IMR-90 (cell line): ENCODE data around the gene PRDM5. TPM values are rescaled to one million over a fixed set of nuclear protein-coding genes. Genes with fewer than 3 reads are reported as not detected.

Experiments
- ATAC-seq: fragments of 200-7000 bp; cut with Tn5 transposase; 2 replicates; pipeline ENCODE4 v1.9.1; 2020; ENCODE audit warnings: low read depth, mild to moderate bottlenecking, moderate library complexity
- BruUV-seq: library from RNA; stranded (reverse); fragments of 400-500 nt; replicated peaks from 2 replicates; lab custom pipeline; 2021; lab: Mats Ljungman, UMichigan
- CTCF ChIA-PET: fragments of 300-600 bp; formaldehyde crosslinking; extraction: SDS; loops from one replicate; lab custom pipeline; 2021; ENCODE audit warnings: antibody characterized with exemption; lab: Yijun Ruan, JAX
- POLR2A ChIA-PET: fragments of 300-600 bp; sonication (Branson Sonifier 250); formaldehyde crosslinking; loops from one replicate; lab custom pipeline; 2022; ENCODE audit warnings: antibody characterized with exemption; ENCODE audit not compliant: unreplicated experiment; lab: Charles Lee
- DNase-seq: peaks from one replicate; pipeline ENCODE4 v3.0.0; 2013
- H2AFZ ChIP-seq: replicated peaks from 2 replicates; pipeline ENCODE3; 2013; ENCODE audit warnings: low read length, mild to moderate bottlenecking; ENCODE audit not compliant: poor library complexity
- H2AK5ac ChIP-seq: 2 replicates; pipeline ENCODE4 v1.6.1; 2013; ENCODE audit warnings: low read depth, low read length, inconsistent platforms
- H2AK9ac ChIP-seq: replicated peaks from 2 replicates; pipeline ENCODE3; 2013; ENCODE audit warnings: mild to moderate bottlenecking, low read depth, low read length, moderate library complexity; ENCODE audit not compliant: poor library complexity
- H2BK120ac ChIP-seq: 2 replicates; pipeline ENCODE4 v1.6.1; 2013; ENCODE audit warnings: low read depth, low read length, inconsistent platforms
- H2BK15ac ChIP-seq: 3 replicates; pipeline ENCODE4 v1.6.1; 2013; ENCODE audit warnings: low read depth, low read length, inconsistent platforms
- H2BK20ac ChIP-seq: 2 replicates; pipeline ENCODE4 v1.6.1; 2013; ENCODE audit warnings: low read depth, mild to moderate bottlenecking, inconsistent platforms, low read length, moderate library complexity
- H2BK5ac ChIP-seq: 2 replicates; pipeline ENCODE4 v1.6.1; 2013; ENCODE audit warnings: mild to moderate bottlenecking, low read depth, low read length, inconsistent platforms; ENCODE audit not compliant: poor library complexity, severe bottlenecking
- H3K14ac ChIP-seq: replicated peaks from 2 replicates; pipeline ENCODE4 v1.6.1; 2013; ENCODE audit warnings: low read depth, low read length, inconsistent platforms
- H3K18ac ChIP-seq: 2 replicates; pipeline ENCODE4 v1.6.1; 2013; ENCODE audit warnings: low read depth, low read length, control low read depth
- H3K23ac ChIP-seq: 2 replicates; pipeline ENCODE4 v1.6.1; 2013; ENCODE audit warnings: low read depth, low read length, inconsistent platforms
- H3K27ac ChIP-seq: 2 replicates; pipeline ENCODE4 v1.5.1; 2013; ENCODE audit warnings: mild to moderate bottlenecking, control low read depth, low read length; ENCODE audit not compliant: insufficient read depth
- H3K27me3 ChIP-seq: 2 replicates; pipeline ENCODE4 v1.6.1; 2013; ENCODE audit warnings: low read length; ENCODE audit not compliant: control insufficient read depth, insufficient read depth
- H3K36me3 ChIP-seq: 2 replicates; pipeline ENCODE4 v1.6.1; 2013; ENCODE audit warnings: low read length, mixed read lengths; ENCODE audit not compliant: control insufficient read depth, insufficient read depth
- H3K4ac ChIP-seq: 2 replicates; pipeline ENCODE4 v1.6.1; 2013; ENCODE audit warnings: low read depth, low read length, inconsistent platforms
- H3K4me1 ChIP-seq: 2 replicates; pipeline ENCODE4 v1.6.1; 2013; ENCODE audit warnings: low read length, mixed read lengths; ENCODE audit not compliant: control insufficient read depth, insufficient read depth
- H3K4me2 ChIP-seq: 2 replicates; pipeline ENCODE4 v1.6.1; 2013; ENCODE audit warnings: low read depth, mild to moderate bottlenecking, control low read depth, low read length, moderate library complexity
- H3K4me3 ChIP-seq: 2 replicates; pipeline ENCODE4 v1.5.1; 2013; ENCODE audit warnings: low read depth, mild to moderate bottlenecking, control low read depth, low read length, moderate library complexity; ENCODE audit not compliant: insufficient read depth
- H3K56ac ChIP-seq: 2 replicates; pipeline ENCODE4 v1.6.1; 2013; ENCODE audit warnings: low read length, inconsistent platforms; ENCODE audit not compliant: insufficient read depth; ENCODE audit errors: extremely low read depth
- H3K79me1 ChIP-seq, 2 experiments: 2 replicates each; pipeline ENCODE4 v1.6.1; 2013; ENCODE audit warnings: low read length in 2 of 2, inconsistent platforms in 1 of 2, low read depth in 1 of 2
- H3K9ac ChIP-seq: 2 replicates; pipeline ENCODE4 v1.6.1; 2013; ENCODE audit warnings: low read depth, low read length, control low read depth
- H3K9me1 ChIP-seq: 2 replicates; pipeline ENCODE4 v1.6.1; 2013; ENCODE audit warnings: low read length, inconsistent platforms; ENCODE audit not compliant: insufficient read depth
- H3K9me3 ChIP-seq: 2 replicates; pipeline ENCODE4 v1.6.1; 2013; ENCODE audit warnings: low read length; ENCODE audit not compliant: control insufficient read depth, insufficient read depth
- H4K20me1 ChIP-seq: 2 replicates; pipeline ENCODE4 v1.6.1; 2013; ENCODE audit warnings: low read length, inconsistent platforms; ENCODE audit not compliant: insufficient read depth
- H4K5ac ChIP-seq: 2 replicates; pipeline ENCODE4 v1.6.1; 2013; ENCODE audit warnings: mild to moderate bottlenecking, low read depth, low read length, control low read depth
- H4K8ac ChIP-seq, 2 experiments: 2 replicates each; pipeline ENCODE4 v1.6.1; 2013; ENCODE audit warnings: low read depth in 2 of 2, low read length in 2 of 2, control low read depth in 1 of 2, inconsistent platforms in 1 of 2
- H4K91ac ChIP-seq: 2 replicates; pipeline ENCODE4 v1.6.1; 2013; ENCODE audit warnings: low read depth, low read length, inconsistent platforms; ENCODE audit not compliant: insufficient read depth
- BHLHE40 ChIP-seq: fragments of 150-350 bp; IDR thresholded peaks from 2 replicates; pipeline ENCODE4 v1.6.1; 2016; ENCODE audit warnings: mild to moderate bottlenecking, low read depth, low read length
- CEBPB ChIP-seq: IDR thresholded peaks from 2 replicates; pipeline ENCODE4 v1.6.1; 2012; ENCODE audit warnings: low read depth, low read length, improper control_type of control experiment
- CHD1 ChIP-seq: IDR thresholded peaks from 2 replicates; pipeline ENCODE4 v1.6.1; 2012; ENCODE audit warnings: low read depth, low read length, improper control_type of control experiment
- CTCF ChIP-seq: conservative IDR thresholded peaks from 2 replicates; pipeline ENCODE4 v1.5.1; 2012; ENCODE audit warnings: mild to moderate bottlenecking, low read depth, low read length, improper control_type of control experiment
- FOS ChIP-seq: fragments of 150-350 bp; IDR thresholded peaks from 2 replicates; pipeline ENCODE4 v1.6.1; 2016; ENCODE audit warnings: low read depth, low read length
- MAZ ChIP-seq: IDR thresholded peaks from 2 replicates; pipeline ENCODE4 v1.6.1; 2012; ENCODE audit warnings: low read depth, mild to moderate bottlenecking, low read length, improper control_type of control experiment, moderate library complexity, borderline replicate concordance
- NFE2L2 ChIP-seq: fragments of 150-350 bp; IDR thresholded peaks from 2 replicates; pipeline ENCODE4 v1.6.1; 2016; ENCODE audit warnings: low read depth, mild to moderate bottlenecking, low read length
- RAD21 ChIP-seq: IDR thresholded peaks from 2 replicates; pipeline ENCODE4 v1.6.1; 2012; ENCODE audit warnings: low read length, improper control_type of control experiment
- RCOR1 ChIP-seq: IDR thresholded peaks from 2 replicates; pipeline ENCODE4 v1.6.1; 2012; ENCODE audit warnings: mild to moderate bottlenecking, low read length, improper control_type of control experiment; ENCODE audit not compliant: insufficient replicate concordance
- SMC3 ChIP-seq: fragments of 150-350 bp; IDR thresholded peaks from 2 replicates; pipeline ENCODE4 v1.6.1; 2016; ENCODE audit warnings: low read depth, mild to moderate bottlenecking, antibody characterized with exemption, low read length, moderate library complexity
- WGBS, 2 experiments: methylation state at CpG; one replicate each; pipeline versions ENCODE4 v1.1.5 to v1.1.7; 2013; ENCODE audit warnings: missing lambda C conversion rate in 2 of 2; ENCODE audit not compliant: insufficient read length in 1 of 2; ENCODE audit errors: extremely low coverage in 2 of 2; 5-methylcytosine and 5-hydroxymethylcytosine counted together
- dilution Hi-C: fragments of 300-500 bp; cut with HindIII; formaldehyde crosslinking; loops from one replicate; pipeline ENCODE4 v1.14.3; 2018; ENCODE audit warnings: low sequenced_read_pairs; ENCODE audit not compliant: unreplicated experiment
- in situ Hi-C: fragments of 300-500 bp; cut with MboI; formaldehyde crosslinking; loops from 3 replicates; pipeline ENCODE4 v1.14.3; 2019; ENCODE audit warnings: low sequenced_read_pairs, inconsistent platforms, mixed read lengths
- intact Hi-C: fragments of 100-400 bp; cut with micrococcal nuclease; formaldehyde crosslinking; loops from 2 replicates; pipeline ENCODE4 v1.10.0; 2022
- polyA plus RNA-seq, 3 experiments: library from polyadenylated mRNA; depleted of rRNA; stranded (reverse); fragments of >200 nt; gene quantifications; 2 replicates each; pipeline ENCODE4 v1.2.3, GENCODE V29; 2012; ENCODE audit warnings: low replicate concordance in 1 of 3
- total RNA-seq: library from RNA; depleted of rRNA; stranded (reverse); fragments of >200 nt; gene quantifications from 2 replicates; pipeline ENCODE4 v1.2.3, GENCODE V29; 2012
- TF ChIP-seq, protein P1 (sequence below): fragments of 150-350 bp; IDR thresholded peaks from 2 replicates; pipeline ENCODE4 v1.6.1; 2016; ENCODE audit warnings: low read depth, mild to moderate bottlenecking, low read length, moderate library complexity, borderline replicate concordance

The PRDM5 gene
- total and polyA plus RNA-seq, 2 of the 4 experiments (the other 2 are of a cell fraction): 4.1 to 10.8 TPM

DNA sequence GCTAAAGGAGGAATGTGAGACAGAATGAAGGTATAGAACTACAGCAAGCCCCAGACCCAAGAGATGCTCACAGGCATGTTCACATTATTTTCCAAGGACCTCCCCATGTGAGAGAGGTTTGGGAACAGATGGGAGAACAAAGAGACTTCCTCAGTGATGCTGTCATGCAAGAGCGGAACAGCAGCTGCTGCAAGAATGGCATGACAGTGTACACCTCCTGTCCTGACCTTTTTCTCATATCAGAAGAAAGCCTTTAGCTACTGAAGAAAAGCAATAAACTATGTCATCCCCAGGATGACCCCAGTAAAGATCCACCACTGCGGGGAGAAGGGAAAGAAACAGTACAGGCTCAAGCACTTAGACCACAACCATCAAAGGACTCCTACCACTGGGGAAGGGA, 7.2 kb downstream of the PRDM5 start:
- Histone ChIP-seq H3K14ac (no peak overlapping the region), H3K27ac (no peak overlapping the region), H3K56ac (no peak overlapping the region), H2BK15ac (no peak overlapping the region), H3K9ac (no peak overlapping the region), H3K4ac (no peak overlapping the region), H3K79me1 (peaks cover 17 to 34% of the 10 kb centered on the region in 2 experiments; a peak in 3 of 4 replicates), H3K4me1 (no peaks in the 10 kb centered on the region), H4K8ac (no peak overlapping the region), H2BK20ac (no peak overlapping the region), H3K23ac (no peak overlapping the region; the same call in 1 of the 2 replicates), H3K9me1 (peaks cover 8% of the 10 kb centered on the region), H2AK5ac (no peak overlapping the region), H4K20me1 (no peaks in the 10 kb centered on the region), H2BK5ac (no peak overlapping the region), H3K27me3 (no peaks in the 10 kb centered on the region), H3K4me2 (no peak overlapping the region), H3K9me3 (no peaks in the 10 kb centered on the region), H2AK9ac (no peak overlapping the region), H3K18ac (no peak overlapping the region), H3K36me3 (no peaks in the 10 kb centered on the region), H4K91ac (no peak overlapping the region), H2AFZ (no peak overlapping the region), H2BK120ac (no peak overlapping the region), H4K5ac (no peak overlapping the region), H3K4me3 (no peak overlapping the region)
- DNase-seq (no peak), ATAC-seq (no peak)
- TF ChIP-seq CTCF: no peak
- TF ChIP-seq RCOR1: no peak
- no peak for TF ChIP-seq BHLHE40
- TF ChIP-seq, protein P1, sequence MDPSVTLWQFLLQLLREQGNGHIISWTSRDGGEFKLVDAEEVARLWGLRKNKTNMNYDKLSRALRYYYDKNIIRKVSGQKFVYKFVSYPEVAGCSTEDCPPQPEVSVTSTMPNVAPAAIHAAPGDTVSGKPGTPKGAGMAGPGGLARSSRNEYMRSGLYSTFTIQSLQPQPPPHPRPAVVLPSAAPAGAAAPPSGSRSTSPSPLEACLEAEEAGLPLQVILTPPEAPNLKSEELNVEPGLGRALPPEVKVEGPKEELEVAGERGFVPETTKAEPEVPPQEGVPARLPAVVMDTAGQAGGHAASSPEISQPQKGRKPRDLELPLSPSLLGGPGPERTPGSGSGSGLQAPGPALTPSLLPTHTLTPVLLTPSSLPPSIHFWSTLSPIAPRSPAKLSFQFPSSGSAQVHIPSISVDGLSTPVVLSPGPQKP: no peak
- TF ChIP-seq SMC3: no peak
- no peak for TF ChIP-seq CHD1
- no peak for TF ChIP-seq NFE2L2
- no peak for TF ChIP-seq CEBPB
- TF ChIP-seq FOS: no peak
- no peak for TF ChIP-seq RAD21
- TF ChIP-seq MAZ: no peak
- intact Hi-C loops: no loop called here
- in situ Hi-C loops: loop anchor here (5.0 kb wide), 1 partner anchor 53 kb away; no protein-coding TSS in a partner anchor
- no TSS peak for BruUV-seq
- no CpG with 5 or more reads among the region's 2 CpGs for WGBS, 2 experiments
- POLR2A ChIA-PET: no interaction called here
- CTCF ChIA-PET: no interaction called here
- dilution Hi-C loops: no loop called here
